A549 (cell line): ENCODE results near the gene SNRPB2. TPM values are rescaled to one million over a fixed set of nuclear protein-coding genes. Genes with fewer than 3 reads are reported as not detected.

Experiments
- ATAC-seq, 2 experiments: fragments of 200-7000 bp in 1 of 2; fragments of >200 bp in 1 of 2; cut with Nextera tagmentation in 1 of 2; cut with Tn5 transposase in 1 of 2; 3 replicates each; pipeline versions ENCODE4 v1.8.0 to v1.9.1; 2018 to 2020; ENCODE audit warnings: mild to moderate bottlenecking in 1 of 2, moderate library complexity in 1 of 2
- CTCF ChIA-PET: fragments of 300-600 bp; sonication (Branson Sonifier 250); formaldehyde crosslinking; extraction: SDS; loops from one replicate; lab custom pipeline; 2021; ENCODE audit warnings: antibody characterized with exemption, inconsistent platforms; lab: Yijun Ruan, JAX
- POLR2A ChIA-PET: fragments of 350-600 bp; formaldehyde crosslinking; extraction: SDS; loops from one replicate; lab custom pipeline; 2021; ENCODE audit warnings: antibody characterized with exemption, inconsistent platforms; lab: Yijun Ruan, JAX
- DNase-seq, 2 experiments: peaks; one replicate each; pipeline versions ENCODE4 v3.0.0 to v3.0.0-alpha.2; 2011 to 2016; ENCODE audit warnings: low read depth in 1 of 2, low spot score in 1 of 2
- FAIRE-seq: peaks from 2 replicates; lab custom pipeline; 2011; peaks lifted over from hg19 to GRCh38; lab: Jason Lieb, UNC
- H3K27ac ChIP-seq, 2 experiments: fragments of >200 bp; sonication (Bioruptor Twin); formaldehyde crosslinking; 3 replicates each; pipeline ENCODE4 v1.5.1; 2016 to 2017
- H3K4me1 ChIP-seq: fragments of >200 bp; sonication (Bioruptor Twin); formaldehyde crosslinking; 3 replicates; pipeline ENCODE4 v1.6.1; 2016
- H3K4me2 ChIP-seq: fragments of >200 bp; sonication (Bioruptor Twin); formaldehyde crosslinking; 3 replicates; pipeline ENCODE4 v1.6.1; 2016
- H3K4me3 ChIP-seq: fragments of >200 bp; sonication (Bioruptor Twin); formaldehyde crosslinking; 3 replicates; pipeline ENCODE4 v1.5.1; 2016
- H3K9me3 ChIP-seq: fragments of >200 bp; sonication (Bioruptor Twin); formaldehyde crosslinking; 3 replicates; pipeline ENCODE4 v1.6.1; 2016
- BCL3 ChIP-seq: fragments of >200 bp; sonication (Bioruptor Twin); formaldehyde crosslinking; IDR thresholded peaks from 3 replicates; pipeline ENCODE4 v1.6.1; 2016
- CBX2 ChIP-seq: fragments of 200-600 bp; sonication (generic); IDR thresholded peaks from 2 replicates; pipeline ENCODE4 v1.6.1; 2016; ENCODE audit warnings: low read depth, mild to moderate bottlenecking, borderline replicate concordance
- CBX8 ChIP-seq: fragments of 200-600 bp; sonication (generic); IDR thresholded peaks from 2 replicates; pipeline ENCODE4 v1.6.1; 2016
- CHD2 ChIP-seq: fragments of 150-350 bp; IDR thresholded peaks from 2 replicates; pipeline ENCODE4 v1.6.1; 2014; ENCODE audit warnings: low read length; ENCODE audit not compliant: partially characterized antibody
- CHD4 ChIP-seq: fragments of 200-600 bp; sonication (generic); IDR thresholded peaks from 2 replicates; pipeline ENCODE4 v1.6.1; 2016; ENCODE audit warnings: antibody characterized with exemption, mild to moderate bottlenecking, borderline replicate concordance
- E2F6 ChIP-seq: IDR thresholded peaks from 2 replicates; pipeline ENCODE4 v1.6.1; 2012; ENCODE audit warnings: low read depth, borderline replicate concordance
- EHMT2 ChIP-seq: fragments of 200-600 bp; sonication (generic); IDR thresholded peaks from 2 replicates; pipeline ENCODE4 v1.6.1; 2016; ENCODE audit warnings: antibody characterized with exemption, low read depth, mild to moderate bottlenecking, moderate library complexity
- ELK1 ChIP-seq: fragments of 150-350 bp; IDR thresholded peaks from 2 replicates; pipeline ENCODE4 v1.6.1; 2014; ENCODE audit warnings: low read depth, mild to moderate bottlenecking, low read length
- EP300 ChIP-seq, 2 experiments: fragments of >200 bp; sonication (Bioruptor Twin); formaldehyde crosslinking; IDR thresholded peaks; 2 replicates in 1 of 2; 3 replicates in 1 of 2; pipeline ENCODE4 v1.6.1; 2016 to 2017
- ESRRA ChIP-seq: fragments of 150-350 bp; IDR thresholded peaks from 2 replicates; pipeline ENCODE4 v1.6.1; 2014; ENCODE audit warnings: mild to moderate bottlenecking, low read length, borderline replicate concordance
- FOSB ChIP-seq: fragments of 250-450 bp; sonication (Bioruptor Pico); IDR thresholded peaks from 2 replicates; pipeline ENCODE4 v1.5.0; 2020; ENCODE audit warnings: mild to moderate bottlenecking, moderate library complexity
- FOSL2 ChIP-seq, 2 experiments: fragments of 450-650 bp in 1 of 2; fragments of >200 bp in 1 of 2; sonication (Bioruptor Twin) in 1 of 2; formaldehyde crosslinking; IDR thresholded peaks; 2 replicates each; pipeline versions ENCODE4 v1.5.0 to v1.6.1; 2016 to 2020; ENCODE audit warnings: mild to moderate bottlenecking in 1 of 2, moderate library complexity in 1 of 2
- GATA3 ChIP-seq: IDR thresholded peaks from 2 replicates; pipeline ENCODE4 v1.6.1; 2012; ENCODE audit warnings: borderline replicate concordance
- HDAC2 ChIP-seq: fragments of 200-600 bp; sonication (generic); IDR thresholded peaks from 2 replicates; pipeline ENCODE4 v1.6.1; 2016
- HEYL ChIP-seq: fragments of 250-450 bp; sonication (Bioruptor Pico); IDR thresholded peaks from 2 replicates; pipeline ENCODE4 v1.8.0; 2021; ENCODE audit warnings: mild to moderate bottlenecking, moderate library complexity
- HOXB13 ChIP-seq: fragments of 250-450 bp; sonication (Bioruptor Pico); IDR thresholded peaks from 2 replicates; pipeline ENCODE4 v1.5.0; 2020; ENCODE audit warnings: low read depth, mild to moderate bottlenecking, moderate library complexity
- HOXB5 ChIP-seq: fragments of 250-450 bp; sonication (Bioruptor Pico); IDR thresholded peaks from 2 replicates; pipeline ENCODE4 v1.5.0; 2020; ENCODE audit warnings: mild to moderate bottlenecking, moderate library complexity
- MAFK ChIP-seq: fragments of 450-650 bp; IDR thresholded peaks from 2 replicates; pipeline ENCODE4 v1.6.1; 2014; ENCODE audit not compliant: partially characterized antibody
- NR3C1 ChIP-seq: fragments of >200 bp; sonication (Bioruptor Twin); formaldehyde crosslinking; IDR thresholded peaks from 3 replicates; pipeline ENCODE4 v1.6.1; 2017
- POLR2AphosphoS2 ChIP-seq: conservative IDR thresholded peaks from 2 replicates; pipeline ENCODE4 v1.6.1; 2012; ENCODE audit warnings: low read length, improper control_type of control experiment, inconsistent platforms
- RCOR1 ChIP-seq: fragments of 150-350 bp; IDR thresholded peaks from 2 replicates; pipeline ENCODE4 v1.6.1; 2014; ENCODE audit warnings: antibody characterized with exemption, low read length, low read depth
- RNF2 ChIP-seq: fragments of 200-600 bp; sonication (generic); IDR thresholded peaks from 2 replicates; pipeline ENCODE4 v1.6.1; 2016; ENCODE audit warnings: low read depth, mild to moderate bottlenecking, antibody characterized with exemption, moderate library complexity, borderline replicate concordance
- SREBF2 ChIP-seq: fragments of 450-650 bp; IDR thresholded peaks from 2 replicates; pipeline ENCODE4 v1.6.1; 2014; ENCODE audit warnings: mild to moderate bottlenecking, moderate library complexity
- TP53 ChIP-seq: fragments of 250-450 bp; sonication (Bioruptor Pico); IDR thresholded peaks from 2 replicates; pipeline ENCODE4 v1.5.0; 2021; ENCODE audit warnings: mild to moderate bottlenecking, moderate library complexity
- WGBS: methylation state at CpG from one replicate; pipeline ENCODE4 v1.1.6; 2017; ENCODE audit errors: missing lambda C conversion rate; 5-methylcytosine and 5-hydroxymethylcytosine counted together
- polyA plus RNA-seq, 4 experiments: library from polyadenylated mRNA; depleted of rRNA in 3 of 4; stranded (reverse); fragments of >200 nt; fragmentation: RNase III in 1 of 4; extraction: RNeasy Plus Mini Kit Qiagen cat#74134 plus additional on column Dnase treatment in 1 of 4; gene quantifications; 2 replicates in 3 of 4; 3 replicates in 1 of 4; pipeline ENCODE4 v1.2.3, GENCODE V29; 2011 to 2017
- TF ChIP-seq, protein P1 (sequence below): IDR thresholded peaks from 2 replicates; pipeline ENCODE4 v1.6.1; 2012
- TF ChIP-seq, protein P2 (sequence below): fragments of >200 bp; sonication (Bioruptor Twin); formaldehyde crosslinking; IDR thresholded peaks from 3 replicates; pipeline ENCODE4 v1.5.1; 2016
- TF ChIP-seq, protein P3 (sequence below): fragments of 250-450 bp; sonication (Bioruptor Pico); IDR thresholded peaks from 2 replicates; pipeline ENCODE4 v1.5.0; 2020; ENCODE audit warnings: low read depth, mild to moderate bottlenecking, moderate library complexity
- TF ChIP-seq, protein P4 (sequence below): fragments of 200-600 bp; sonication (generic); IDR thresholded peaks from 2 replicates; pipeline ENCODE4 v1.6.1; 2016; ENCODE audit warnings: antibody characterized with exemption, mild to moderate bottlenecking, moderate library complexity

SNRPB2 gene
- polyA plus RNA-seq, 2 of the 4 experiments (the other 2 are of a cell fraction): 166 to 216 TPM

GRCh38 chr20:16692442-16692841 is 37.4 kb upstream of the SNRPB2 start:
- Histone ChIP-seq H3K4me3 (no peak overlapping the region), H3K4me2 (no peak overlapping the region), H3K4me1 (no peaks in the 10 kb centered on the region), H3K9me3 (no peaks in the 10 kb centered on the region), H3K27ac (no peak overlapping the region)
- ATAC-seq (no peak), DNase-seq (no peak), FAIRE-seq (no peak)
- TF ChIP-seq GATA3 (no peak), RCOR1 (no peak), TP53 (CRISPR knock-in tag) (no peak), FOSB (CRISPR knock-in tag) (no peak), EP300 (IDR thresholded peaks at IDR 0.05) (no peak), ESRRA (no peak), CBX8 (no peak), BCL3 (no peak), HOXB5 (CRISPR knock-in tag) (no peak), ELK1 (no peak), NR3C1 (no peak), SREBF2 (no peak)
- TF ChIP-seq, protein P1, sequence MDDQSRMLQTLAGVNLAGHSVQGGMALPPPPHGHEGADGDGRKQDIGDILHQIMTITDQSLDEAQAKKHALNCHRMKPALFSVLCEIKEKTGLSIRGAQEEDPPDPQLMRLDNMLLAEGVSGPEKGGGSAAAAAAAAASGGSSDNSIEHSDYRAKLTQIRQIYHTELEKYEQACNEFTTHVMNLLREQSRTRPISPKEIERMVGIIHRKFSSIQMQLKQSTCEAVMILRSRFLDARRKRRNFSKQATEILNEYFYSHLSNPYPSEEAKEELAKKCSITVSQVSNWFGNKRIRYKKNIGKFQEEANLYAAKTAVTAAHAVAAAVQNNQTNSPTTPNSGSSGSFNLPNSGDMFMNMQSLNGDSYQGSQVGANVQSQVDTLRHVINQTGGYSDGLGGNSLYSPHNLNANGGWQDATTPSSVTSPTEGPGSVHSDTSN: no peak
- TF ChIP-seq, protein P2, sequence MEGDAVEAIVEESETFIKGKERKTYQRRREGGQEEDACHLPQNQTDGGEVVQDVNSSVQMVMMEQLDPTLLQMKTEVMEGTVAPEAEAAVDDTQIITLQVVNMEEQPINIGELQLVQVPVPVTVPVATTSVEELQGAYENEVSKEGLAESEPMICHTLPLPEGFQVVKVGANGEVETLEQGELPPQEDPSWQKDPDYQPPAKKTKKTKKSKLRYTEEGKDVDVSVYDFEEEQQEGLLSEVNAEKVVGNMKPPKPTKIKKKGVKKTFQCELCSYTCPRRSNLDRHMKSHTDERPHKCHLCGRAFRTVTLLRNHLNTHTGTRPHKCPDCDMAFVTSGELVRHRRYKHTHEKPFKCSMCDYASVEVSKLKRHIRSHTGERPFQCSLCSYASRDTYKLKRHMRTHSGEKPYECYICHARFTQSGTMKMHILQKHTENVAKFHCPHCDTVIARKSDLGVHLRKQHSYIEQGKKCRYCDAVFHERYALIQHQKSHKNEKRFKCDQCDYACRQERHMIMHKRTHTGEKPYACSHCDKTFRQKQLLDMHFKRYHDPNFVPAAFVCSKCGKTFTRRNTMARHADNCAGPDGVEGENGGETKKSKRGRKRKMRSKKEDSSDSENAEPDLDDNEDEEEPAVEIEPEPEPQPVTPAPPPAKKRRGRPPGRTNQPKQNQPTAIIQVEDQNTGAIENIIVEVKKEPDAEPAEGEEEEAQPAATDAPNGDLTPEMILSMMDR: no peak
- TF ChIP-seq, protein P3, sequence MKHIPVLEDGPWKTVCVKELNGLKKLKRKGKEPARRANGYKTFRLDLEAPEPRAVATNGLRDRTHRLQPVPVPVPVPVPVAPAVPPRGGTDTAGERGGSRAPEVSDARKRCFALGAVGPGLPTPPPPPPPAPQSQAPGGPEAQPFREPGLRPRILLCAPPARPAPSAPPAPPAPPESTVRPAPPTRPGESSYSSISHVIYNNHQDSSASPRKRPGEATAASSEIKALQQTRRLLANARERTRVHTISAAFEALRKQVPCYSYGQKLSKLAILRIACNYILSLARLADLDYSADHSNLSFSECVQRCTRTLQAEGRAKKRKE (CRISPR knock-in tag): no peak
- ChIA-PET CTCF (interaction anchor here (1.3 kb wide), 1 partner anchor 9 kb away, joined by 4 read pairs; no protein-coding TSS in a partner anchor), POLR2A (no interaction called here)

- TF ChIP-seq E2F6 (no peak), HOXB13 (CRISPR knock-in tag) (no peak), MAFK (no peak), RNF2 (no peak), CHD4 (no peak), EHMT2 (no peak), FOSL2 (IDR thresholded peaks at IDR 0.05) (no peak), FOSL2 (CRISPR knock-in tag; IDR thresholded peaks at IDR 0.05) (no peak), CHD2 (no peak), POLR2AphosphoS2 (no peak), HEYL (CRISPR knock-in tag) (no peak), CBX2 (no peak), HDAC2 (no peak)
- TF ChIP-seq, protein P3 (CRISPR knock-in tag): no peak
- TF ChIP-seq, protein P4, sequence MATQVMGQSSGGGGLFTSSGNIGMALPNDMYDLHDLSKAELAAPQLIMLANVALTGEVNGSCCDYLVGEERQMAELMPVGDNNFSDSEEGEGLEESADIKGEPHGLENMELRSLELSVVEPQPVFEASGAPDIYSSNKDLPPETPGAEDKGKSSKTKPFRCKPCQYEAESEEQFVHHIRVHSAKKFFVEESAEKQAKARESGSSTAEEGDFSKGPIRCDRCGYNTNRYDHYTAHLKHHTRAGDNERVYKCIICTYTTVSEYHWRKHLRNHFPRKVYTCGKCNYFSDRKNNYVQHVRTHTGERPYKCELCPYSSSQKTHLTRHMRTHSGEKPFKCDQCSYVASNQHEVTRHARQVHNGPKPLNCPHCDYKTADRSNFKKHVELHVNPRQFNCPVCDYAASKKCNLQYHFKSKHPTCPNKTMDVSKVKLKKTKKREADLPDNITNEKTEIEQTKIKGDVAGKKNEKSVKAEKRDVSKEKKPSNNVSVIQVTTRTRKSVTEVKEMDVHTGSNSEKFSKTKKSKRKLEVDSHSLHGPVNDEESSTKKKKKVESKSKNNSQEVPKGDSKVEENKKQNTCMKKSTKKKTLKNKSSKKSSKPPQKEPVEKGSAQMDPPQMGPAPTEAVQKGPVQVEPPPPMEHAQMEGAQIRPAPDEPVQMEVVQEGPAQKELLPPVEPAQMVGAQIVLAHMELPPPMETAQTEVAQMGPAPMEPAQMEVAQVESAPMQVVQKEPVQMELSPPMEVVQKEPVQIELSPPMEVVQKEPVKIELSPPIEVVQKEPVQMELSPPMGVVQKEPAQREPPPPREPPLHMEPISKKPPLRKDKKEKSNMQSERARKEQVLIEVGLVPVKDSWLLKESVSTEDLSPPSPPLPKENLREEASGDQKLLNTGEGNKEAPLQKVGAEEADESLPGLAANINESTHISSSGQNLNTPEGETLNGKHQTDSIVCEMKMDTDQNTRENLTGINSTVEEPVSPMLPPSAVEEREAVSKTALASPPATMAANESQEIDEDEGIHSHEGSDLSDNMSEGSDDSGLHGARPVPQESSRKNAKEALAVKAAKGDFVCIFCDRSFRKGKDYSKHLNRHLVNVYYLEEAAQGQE: no peak
- Histone ChIP-seq H3K27ac (no peak overlapping the region), H3K4me2 (no peak overlapping the region), H3K4me1 (no peaks in the 10 kb centered on the region), H3K4me3 (no peak overlapping the region), H3K9me3 (no peaks in the 10 kb centered on the region)
- no peak for FAIRE-seq
- 10% methylated on average over 1 of the region's 1 CpG for WGBS
- ChIA-PET CTCF (no interaction called here), POLR2A (no interaction called here)
- no peak for ATAC-seq
- DNase-seq: no peak
Observed at GRCh38 chr20:16693278-16693677, 36.5 kb upstream of the SNRPB2 start.
